GM21390 (cell line): Measurements from ENCODE around the gene RAMAC.
"Not testable (repeated sequence)": the region's sequence is repeated elsewhere in the genome, so short reads cannot be mapped to it uniquely, and the experiment has no call there.

Experiments used
- ATAC-seq: cut with Tn5 transposase; IDR thresholded peaks from one replicate; pipeline ENCODE4 v1.9.1; 2021; ENCODE audit not compliant: unreplicated experiment

RAMAC gene

GRCh38 chr15:82985688-82986441, at the start of gene RAMAC:
RAMAC (plus strand) TSS chr15:82986210; CDS start chr15:82989019, 2,809 bp downstream.
- ATAC-seq: peak; percentile 95

- ATAC-seq: no peak
These were observed 48.9 kb upstream of the RAMAC start for GRCh38 chr15:82936966-82937711.

- no peak for ATAC-seq
These were observed 48.3 kb upstream of the RAMAC start for GRCh38 chr15:82937712-82938058.

GRCh38 chr15:82939678-82940077, 46.3 kb upstream of the RAMAC start:
- ATAC-seq: not testable (repeated sequence)

GRCh38 chr15:82942691-82943090, 43.3 kb upstream of the RAMAC start:
- ATAC-seq: no peak

- ATAC-seq: no peak
These were observed 42.8 kb upstream of the RAMAC start for GRCh38 chr15:82943176-82943575.

- ATAC-seq: no peak
These were observed 42.0 kb upstream of the RAMAC start for GRCh38 chr15:82944056-82944455.

- no peak for ATAC-seq
These were observed 41.2 kb upstream of the RAMAC start for GRCh38 chr15:82944821-82945220.

- no peak for ATAC-seq
These were observed 40.7 kb upstream of the RAMAC start for GRCh38 chr15:82945326-82945725.

- ATAC-seq: no peak
These were observed 39.8 kb upstream of the RAMAC start for GRCh38 chr15:82946155-82946701.

GRCh38 chr15:82950295-82950694, 35.7 kb upstream of the RAMAC start:
- no peak for ATAC-seq

GRCh38 chr15:82950746-82951370, 35.2 kb upstream of the RAMAC start:
- peak; percentile 65 for ATAC-seq

GRCh38 chr15:82951472-82952157, 34.4 kb upstream of the RAMAC start:
- ATAC-seq: no peak

- no peak for ATAC-seq
These were observed 33.6 kb upstream of the RAMAC start, which contains the start of gene HOMER2 for GRCh38 chr15:82952158-82953081. HOMER2 (minus strand) TSS chr15:82952720; CDS start chr15:82952535, 185 bp downstream.

- no peak for ATAC-seq
These were observed 27.4 kb upstream of the RAMAC start for GRCh38 chr15:82958638-82959037.

- ATAC-seq: no peak
These were observed 26.6 kb upstream of the RAMAC start for GRCh38 chr15:82959423-82959822.

- no peak for ATAC-seq
These were observed 25.2 kb upstream of the RAMAC start for GRCh38 chr15:82960766-82961165.

- ATAC-seq: no peak
These were observed 22.3 kb upstream of the RAMAC start for GRCh38 chr15:82963471-82964341.

GRCh38 chr15:82964890-82965289, 21.1 kb upstream of the RAMAC start:
- no peak for ATAC-seq
